Inflammatory macrophage treated with lipopolysaccharide for 1 hour (primary cell): Measurements from ENCODE around the gene RBM20.
"Not testable (repeated sequence)": the region's sequence is repeated elsewhere in the genome, so short reads cannot be mapped to it uniquely, and the experiment has no call there.

Source experiments
- DNase-seq, 2 donors: peaks; one replicate each; pipeline ENCODE4 v3.0.0-alpha.2; 2020 to 2022

RBM20 gene

GRCh38 chr10:110767601-110768000 is 123.5 kb downstream of the RBM20 start:
- DNase-seq: not testable (repeated sequence)

- DNase-seq: no peak
Observed at GRCh38 chr10:110770243-110770642, 126.1 kb downstream of the RBM20 start.

- DNase-seq: no peak
Observed at GRCh38 chr10:110771486-110771885, 127.3 kb downstream of the RBM20 start.

GRCh38 chr10:110771991-110772390 is 127.9 kb downstream of the RBM20 start:
- peak in 1 of 2 donors; percentile 4 for DNase-seq

- DNase-seq: no peak
Observed at GRCh38 chr10:110772454-110773025, 128.4 kb downstream of the RBM20 start.

- DNase-seq: no peak
Observed at GRCh38 chr10:110773693-110774068, 129.5 kb downstream of the RBM20 start.

GRCh38 chr10:110774069-110775019 is 130.2 kb downstream of the RBM20 start:
- no peak for DNase-seq

GRCh38 chr10:110775020-110775375 is 130.9 kb downstream of the RBM20 start:
- no peak for DNase-seq

GRCh38 chr10:110775406-110775805 is 131.3 kb downstream of the RBM20 start:
- DNase-seq: no peak

- DNase-seq: no peak
Observed at GRCh38 chr10:110777017-110777416, 132.9 kb downstream of the RBM20 start.

- no peak for DNase-seq
Observed at GRCh38 chr10:110777661-110778060, 133.5 kb downstream of the RBM20 start.

GRCh38 chr10:110778211-110778610 is 134.1 kb downstream of the RBM20 start:
- DNase-seq: peak in 1 of 2 donors; percentile 36

GRCh38 chr10:110779489-110779888 is 135.4 kb downstream of the RBM20 start:
- no peak for DNase-seq

GRCh38 chr10:110780704-110781103 is 136.6 kb downstream of the RBM20 start:
- DNase-seq: no peak

GRCh38 chr10:110781139-110781538 is 137.0 kb downstream of the RBM20 start:
- DNase-seq: no peak

- DNase-seq: no peak
Observed at GRCh38 chr10:110782616-110783015, 138.5 kb downstream of the RBM20 start.

GRCh38 chr10:110783509-110784107 is 139.5 kb downstream of the RBM20 start:
- no peak for DNase-seq

GRCh38 chr10:110784198-110784597 is 140.1 kb downstream of the RBM20 start:
- no peak for DNase-seq

GRCh38 chr10:110786172-110786571 is 142.0 kb downstream of the RBM20 start:
- DNase-seq: no peak

- DNase-seq: no peak
Observed at GRCh38 chr10:110788620-110789385, 144.7 kb downstream of the RBM20 start.

GRCh38 chr10:110789604-110790433 is 145.7 kb downstream of the RBM20 start:
- no peak for DNase-seq

- DNase-seq: no peak
Observed at GRCh38 chr10:110790913-110791506, 146.9 kb downstream of the RBM20 start.
